RWPE1 (cell line): ENCODE results near the gene GARS1.

Experiments used
- CTCF ChIA-PET: fragments of 350-600 bp; sonication (Branson Sonifier 250); formaldehyde crosslinking; extraction: SDS; loops from one replicate; lab custom pipeline; 2021; lab: Yijun Ruan, JAX
- POLR2A ChIA-PET: fragments of 400-600 bp; formaldehyde crosslinking; extraction: SDS; loops from one replicate; lab custom pipeline; 2020; ENCODE audit warnings: antibody characterized with exemption; ENCODE audit not compliant: low non-redundant PET; lab: Yijun Ruan, JAX
- DNase-seq: peaks from one replicate; pipeline ENCODE4 v3.0.0; 2012; ENCODE audit warnings: low spot score
- H3K27ac ChIP-seq: fragments of 450-650 bp; 2 replicates; pipeline ENCODE4 v1.5.1; 2017
- CTCF ChIP-seq: fragments of 450-650 bp; conservative IDR thresholded peaks from 2 replicates; pipeline ENCODE4 v1.5.1; 2017; ENCODE audit warnings: low read depth, mild to moderate bottlenecking

Gene GARS1

GRCh38 chr7:30552330-30552729 is 42.3 kb upstream of the GARS1 start:
- no peak for TF ChIP-seq CTCF

GRCh38 chr7:30553141-30553540 is 41.5 kb upstream of the GARS1 start:
- ChIA-PET POLR2A (no interaction called here), CTCF (no interaction called here)
- no peak for TF ChIP-seq CTCF
- no peak for DNase-seq
- H3K27ac ChIP-seq, result no peak overlapping the region

More at GRCh38 chr7:30552330-30552729, 42.3 kb upstream of the GARS1 start:
- POLR2A ChIA-PET, result interaction anchor here (0.7 kb wide), 1 partner anchor 161 kb away, joined by 6 read pairs; no protein-coding TSS in a partner anchor
- H3K27ac ChIP-seq, result no peak overlapping the region
- CTCF ChIA-PET, result interaction anchor here (2.2 kb wide), 1 partner anchor 12 kb away, joined by 10 read pairs; no protein-coding TSS in a partner anchor
- DNase-seq, result no peak

GRCh38 chr7:30553546-30553945 is 41.1 kb upstream of the GARS1 start:
- no peak for TF ChIP-seq CTCF
- CTCF ChIA-PET, result no interaction called here
- DNase-seq, result no peak
- no peak overlapping the region for H3K27ac ChIP-seq
- POLR2A ChIA-PET, result no interaction called here

- POLR2A ChIA-PET, result no interaction called here
- DNase-seq, result no peak
- TF ChIP-seq CTCF, result no peak
- H3K27ac ChIP-seq, result no peak overlapping the region
- CTCF ChIA-PET, result no interaction called here
Measured at GRCh38 chr7:30555525-30555924, 39.2 kb upstream of the GARS1 start.

- DNase-seq, result peak; percentile 48
- peak overlapping the region; percentile 70 for H3K27ac ChIP-seq
- ChIA-PET CTCF (interaction anchor here (0.7 kb wide), 1 partner anchor 10 kb away, joined by 3 read pairs; no protein-coding TSS in a partner anchor), POLR2A (no interaction called here)
- no peak for TF ChIP-seq CTCF
Measured at GRCh38 chr7:30556840-30557239, 37.8 kb upstream of the GARS1 start.

- TF ChIP-seq CTCF, result no peak
- ChIA-PET CTCF (interaction anchor here (0.7 kb wide), 1 partner anchor 10 kb away, joined by 3 read pairs; no protein-coding TSS in a partner anchor), POLR2A (no interaction called here)
- H3K27ac ChIP-seq, result peak overlapping the region; percentile 70
- no peak for DNase-seq
Measured at GRCh38 chr7:30557245-30557644, 37.4 kb upstream of the GARS1 start.
